ENCODE data around the gene TRPM1. TPM values are rescaled to one million over a fixed set of nuclear protein-coding genes. Genes with fewer than 3 reads are reported as not detected.

TRPM1 gene
- total RNA-seq, 1 experiment from 2014 or later, result 0.77 TPM

DNA sequence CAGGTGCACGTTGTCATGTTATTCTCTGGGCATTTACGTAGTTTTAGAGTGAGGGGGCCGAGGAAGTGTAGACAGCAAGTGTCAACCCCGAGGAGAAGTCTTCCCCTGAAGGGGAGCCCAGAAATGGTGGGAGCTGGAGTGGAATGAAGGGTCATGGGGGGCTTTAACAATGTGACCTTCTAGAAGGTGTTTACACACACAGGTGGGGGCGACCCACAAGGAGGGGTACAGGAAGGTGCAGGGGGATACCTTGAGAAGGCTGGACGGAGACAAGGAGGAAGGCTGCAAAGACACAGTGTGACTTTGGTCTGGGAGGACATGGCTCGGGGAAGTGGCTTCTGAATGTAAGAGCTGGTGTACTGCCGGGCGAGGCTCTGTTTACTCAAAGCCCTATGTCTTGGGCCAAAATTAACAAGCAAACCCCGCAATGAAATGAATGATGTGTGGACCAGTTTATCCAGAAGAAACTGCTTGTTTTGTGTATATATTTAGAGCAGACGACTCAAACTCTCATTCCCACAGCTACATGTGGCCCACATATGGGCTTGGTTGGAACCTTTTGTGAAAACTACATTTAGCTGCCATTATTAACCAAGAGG is 18.7 kb downstream of the TRPM1 start:
- no peak overlapping the region for H3K27ac Mint-ChIP-seq
- ChIA-PET CTCF (interaction anchor here (1.6 kb wide), 1 partner anchor 46 kb away, joined by 7 read pairs; no protein-coding TSS in a partner anchor), POLR2A (no interaction called here)
- no peak overlapping the region for H3K4me3 Mint-ChIP-seq
- 0 out of 2 replicates have a peak, but pooled peaks cover 4% of the 10 kb centered on the region for H3K36me3 Mint-ChIP-seq
- H3K27me3 Mint-ChIP-seq (ENCODE audit: low read depth), result no peaks in the 10 kb centered on the region
- H3K9me3 Mint-ChIP-seq, result peaks cover 6% of the 10 kb centered on the region
- ATAC-seq, result no peak
- TF ChIP-seq USF1 (CRISPR knock-in tag; IDR thresholded peaks at IDR 0.05) (no peak), MLX (CRISPR knock-in tag; IDR thresholded peaks at IDR 0.05) (no peak), ZNF671 (CRISPR knock-in tag; IDR thresholded peaks at IDR 0.05) (no peak), USF2 (CRISPR knock-in tag; IDR thresholded peaks at IDR 0.05) (no peak), ZNF281 (CRISPR knock-in tag; IDR thresholded peaks at IDR 0.05) (no peak), SOX15 (CRISPR knock-in tag; IDR thresholded peaks at IDR 0.05) (no peak), ZMAT4 (CRISPR knock-in tag; IDR thresholded peaks at IDR 0.05) (no peak), TEAD4 (CRISPR knock-in tag; IDR thresholded peaks at IDR 0.05) (no peak), ZNF317 (CRISPR knock-in tag; IDR thresholded peaks at IDR 0.05; ENCODE audit: borderline replicate concordance, low read depth) (no peak), PREB (CRISPR knock-in tag; IDR thresholded peaks at IDR 0.05; ENCODE audit: borderline replicate concordance) (no peak), EMX1 (CRISPR knock-in tag; IDR thresholded peaks at IDR 0.05) (no peak), ATF2 (CRISPR knock-in tag; IDR thresholded peaks at IDR 0.05; ENCODE audit: borderline replicate concordance, low read depth) (no peak), NFE2L1 (CRISPR knock-in tag; IDR thresholded peaks at IDR 0.05) (no peak)
- TF ChIP-seq, protein P1, sequence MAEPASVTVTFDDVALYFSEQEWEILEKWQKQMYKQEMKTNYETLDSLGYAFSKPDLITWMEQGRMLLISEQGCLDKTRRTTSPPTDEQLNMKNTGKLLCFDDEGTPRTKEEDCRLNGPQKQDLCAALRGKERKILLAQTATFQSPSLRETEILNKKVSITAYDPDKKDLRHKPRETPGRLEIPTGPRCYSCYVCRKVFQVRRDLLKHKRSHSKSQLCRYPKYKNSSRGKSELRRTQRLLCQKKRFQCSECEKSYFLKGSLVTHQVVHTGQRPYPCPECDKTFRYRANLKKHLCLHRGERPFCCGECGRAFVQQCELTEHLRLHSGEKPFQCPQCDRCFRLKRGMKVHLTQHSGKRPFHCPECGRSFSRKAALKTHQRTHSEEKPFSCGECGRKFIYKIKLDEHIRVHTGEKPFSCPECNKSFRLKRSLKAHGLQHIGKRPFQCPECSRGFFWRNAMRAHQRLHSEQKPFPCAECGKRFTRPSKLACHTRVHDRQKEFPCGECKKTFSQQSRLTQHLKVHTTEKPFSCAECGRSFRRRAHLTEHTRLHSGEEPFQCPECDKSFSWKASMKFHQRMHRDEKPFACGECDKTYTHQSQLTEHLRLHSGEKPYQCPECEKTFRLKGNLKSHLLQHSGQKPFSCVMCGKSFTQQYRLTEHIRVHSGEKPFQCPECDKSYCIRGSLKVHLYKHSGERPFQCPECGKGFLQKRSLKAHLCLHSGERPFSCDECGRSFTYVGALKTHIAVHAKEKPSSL (CRISPR knock-in tag; conservative IDR thresholded peaks at IDR 0.05), result no peak
- TF ChIP-seq, protein P2, sequence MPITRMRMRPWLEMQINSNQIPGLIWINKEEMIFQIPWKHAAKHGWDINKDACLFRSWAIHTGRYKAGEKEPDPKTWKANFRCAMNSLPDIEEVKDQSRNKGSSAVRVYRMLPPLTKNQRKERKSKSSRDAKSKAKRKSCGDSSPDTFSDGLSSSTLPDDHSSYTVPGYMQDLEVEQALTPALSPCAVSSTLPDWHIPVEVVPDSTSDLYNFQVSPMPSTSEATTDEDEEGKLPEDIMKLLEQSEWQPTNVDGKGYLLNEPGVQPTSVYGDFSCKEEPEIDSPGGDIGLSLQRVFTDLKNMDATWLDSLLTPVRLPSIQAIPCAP (CRISPR knock-in tag; IDR thresholded peaks at IDR 0.05), result no peak
- H3K4me1 Mint-ChIP-seq, result peaks cover 40% of the 10 kb centered on the region
- DNase-seq (ENCODE audit: low spot score), result no peak

Data from WTC11 (cell line).